Fibroblast of lung (primary cell): ENCODE data around the gene CHRNA3.

Source experiments
- EZH2 ChIP-seq: IDR thresholded peaks from 2 replicates; pipeline ENCODE4 v1.5.1; 2012; ENCODE audit warnings: low read length, control low read depth, mild to moderate bottlenecking; ENCODE audit errors: missing control alignments
- TF ChIP-seq, protein P1 (sequence below), 2 donors: IDR thresholded peaks in 1 of 2; conservative IDR thresholded peaks in 1 of 2; 1 replicate in 1 of 2; 2 replicates in 1 of 2; pipeline ENCODE4 v1.5.1; 2011 to 2012; ENCODE audit warnings: low read length in 2 of 2, control low read depth in 1 of 2, inconsistent platforms in 1 of 2, low read depth in 1 of 2, mild to moderate bottlenecking in 1 of 2

DNA sequence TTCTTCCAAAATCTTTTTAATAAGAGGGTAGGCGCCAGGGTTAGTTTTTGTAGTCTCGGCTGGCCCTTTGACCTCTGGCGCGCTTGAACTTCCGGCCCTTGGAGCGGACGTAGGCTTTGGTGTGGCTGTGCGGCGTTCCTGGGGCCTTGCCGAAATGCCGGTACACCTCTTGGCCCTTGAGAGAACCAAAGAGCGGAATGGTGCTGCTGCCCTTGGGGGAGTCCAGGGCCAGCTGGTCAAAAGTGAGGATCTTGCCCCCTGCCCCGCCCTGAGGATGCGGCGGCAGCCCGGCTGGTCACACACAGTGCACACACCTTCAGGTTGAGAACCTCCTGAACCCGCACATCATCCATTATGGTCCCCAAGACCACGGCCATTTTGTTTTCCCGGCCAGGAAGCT is 40.2 kb upstream of the CHRNA3 start:
- TF ChIP-seq, protein P1, sequence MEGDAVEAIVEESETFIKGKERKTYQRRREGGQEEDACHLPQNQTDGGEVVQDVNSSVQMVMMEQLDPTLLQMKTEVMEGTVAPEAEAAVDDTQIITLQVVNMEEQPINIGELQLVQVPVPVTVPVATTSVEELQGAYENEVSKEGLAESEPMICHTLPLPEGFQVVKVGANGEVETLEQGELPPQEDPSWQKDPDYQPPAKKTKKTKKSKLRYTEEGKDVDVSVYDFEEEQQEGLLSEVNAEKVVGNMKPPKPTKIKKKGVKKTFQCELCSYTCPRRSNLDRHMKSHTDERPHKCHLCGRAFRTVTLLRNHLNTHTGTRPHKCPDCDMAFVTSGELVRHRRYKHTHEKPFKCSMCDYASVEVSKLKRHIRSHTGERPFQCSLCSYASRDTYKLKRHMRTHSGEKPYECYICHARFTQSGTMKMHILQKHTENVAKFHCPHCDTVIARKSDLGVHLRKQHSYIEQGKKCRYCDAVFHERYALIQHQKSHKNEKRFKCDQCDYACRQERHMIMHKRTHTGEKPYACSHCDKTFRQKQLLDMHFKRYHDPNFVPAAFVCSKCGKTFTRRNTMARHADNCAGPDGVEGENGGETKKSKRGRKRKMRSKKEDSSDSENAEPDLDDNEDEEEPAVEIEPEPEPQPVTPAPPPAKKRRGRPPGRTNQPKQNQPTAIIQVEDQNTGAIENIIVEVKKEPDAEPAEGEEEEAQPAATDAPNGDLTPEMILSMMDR (conservative IDR thresholded peaks at IDR 0.05 in 1 of 2, IDR thresholded peaks at IDR 0.05 in 1 of 2; ENCODE audit: low read depth in 1 of 2, low read length in 2 of 2), result no peak
- TF ChIP-seq EZH2, result no peak
